ENCODE measurements around the gene PRSS23.
"Not testable (repeated sequence)": the region's sequence is repeated elsewhere in the genome, so short reads cannot be mapped to it uniquely, and the experiment has no call there.

PRSS23 gene

GRCh38 chr11:86800076-86800959 is at the start of gene PRSS23:
PRSS23 (plus strand) TSS chr11:86800542; CDS start chr11:86807644, 7,102 bp downstream.
- DNase-seq = peak; percentile 72

- DNase-seq = no peak
These were observed 46.9 kb upstream of the PRSS23 start for GRCh38 chr11:86753459-86753858.

GRCh38 chr11:86755146-86755545 is 45.2 kb upstream of the PRSS23 start:
- no peak for DNase-seq

- no peak for DNase-seq
These were observed 42.2 kb upstream of the PRSS23 start for GRCh38 chr11:86758171-86758570.

GRCh38 chr11:86760577-86760976 is 39.8 kb upstream of the PRSS23 start:
- DNase-seq = no peak

GRCh38 chr11:86761978-86762377 is 38.4 kb upstream of the PRSS23 start:
- DNase-seq = peak; percentile 91

GRCh38 chr11:86765203-86765602 is 35.1 kb upstream of the PRSS23 start:
- no peak for DNase-seq

- DNase-seq = no peak
These were observed 34.5 kb upstream of the PRSS23 start for GRCh38 chr11:86765878-86766277.

GRCh38 chr11:86769219-86769618 is 31.1 kb upstream of the PRSS23 start:
- no peak for DNase-seq

- DNase-seq = not testable (repeated sequence)
These were observed 29.8 kb upstream of the PRSS23 start for GRCh38 chr11:86770473-86771027.

GRCh38 chr11:86772999-86773398 is 27.3 kb upstream of the PRSS23 start:
- DNase-seq = no peak

GRCh38 chr11:86773513-86774252 is 26.7 kb upstream of the PRSS23 start:
- DNase-seq = no peak

- DNase-seq = no peak
These were observed 25.9 kb upstream of the PRSS23 start for GRCh38 chr11:86774417-86774816.

- no peak for DNase-seq
These were observed 25.0 kb upstream of the PRSS23 start for GRCh38 chr11:86775361-86775760.

- DNase-seq = peak; percentile 66
These were observed 18.8 kb upstream of the PRSS23 start for GRCh38 chr11:86781546-86781945.

- no peak for DNase-seq
These were observed 17.6 kb upstream of the PRSS23 start for GRCh38 chr11:86782742-86783141.

- DNase-seq = no peak
These were observed 16.7 kb upstream of the PRSS23 start for GRCh38 chr11:86783661-86784060.

- peak; percentile 89 for DNase-seq
These were observed 16.1 kb upstream of the PRSS23 start for GRCh38 chr11:86784241-86784681.

GRCh38 chr11:86785576-86785975 is 14.8 kb upstream of the PRSS23 start:
- DNase-seq = no peak

GRCh38 chr11:86787018-86787536 is 13.3 kb upstream of the PRSS23 start:
- DNase-seq = peak; percentile 75

- DNase-seq = no peak
These were observed 12.7 kb upstream of the PRSS23 start for GRCh38 chr11:86787656-86788055.

- DNase-seq = peak; percentile 91
These were observed 10.1 kb upstream of the PRSS23 start for GRCh38 chr11:86790195-86790725.

Measured in OCI-M1 (cell line).